PC-9 (cell line): Measurements from ENCODE around the gene SLC23A1.

Experiments used
- EZH2 ChIP-seq: fragments of 200-600 bp; sonication (generic); IDR thresholded peaks from 2 replicates; pipeline ENCODE4 v1.8.0; 2017; ENCODE audit warnings: antibody characterized with exemption, low read depth
- TF ChIP-seq, protein P1 (sequence below): fragments of 200-600 bp; sonication (generic); conservative IDR thresholded peaks from 2 replicates; pipeline ENCODE4 v1.6.1; 2017; ENCODE audit warnings: mixed run types, antibody characterized with exemption, mild to moderate bottlenecking, moderate library complexity

DNA sequence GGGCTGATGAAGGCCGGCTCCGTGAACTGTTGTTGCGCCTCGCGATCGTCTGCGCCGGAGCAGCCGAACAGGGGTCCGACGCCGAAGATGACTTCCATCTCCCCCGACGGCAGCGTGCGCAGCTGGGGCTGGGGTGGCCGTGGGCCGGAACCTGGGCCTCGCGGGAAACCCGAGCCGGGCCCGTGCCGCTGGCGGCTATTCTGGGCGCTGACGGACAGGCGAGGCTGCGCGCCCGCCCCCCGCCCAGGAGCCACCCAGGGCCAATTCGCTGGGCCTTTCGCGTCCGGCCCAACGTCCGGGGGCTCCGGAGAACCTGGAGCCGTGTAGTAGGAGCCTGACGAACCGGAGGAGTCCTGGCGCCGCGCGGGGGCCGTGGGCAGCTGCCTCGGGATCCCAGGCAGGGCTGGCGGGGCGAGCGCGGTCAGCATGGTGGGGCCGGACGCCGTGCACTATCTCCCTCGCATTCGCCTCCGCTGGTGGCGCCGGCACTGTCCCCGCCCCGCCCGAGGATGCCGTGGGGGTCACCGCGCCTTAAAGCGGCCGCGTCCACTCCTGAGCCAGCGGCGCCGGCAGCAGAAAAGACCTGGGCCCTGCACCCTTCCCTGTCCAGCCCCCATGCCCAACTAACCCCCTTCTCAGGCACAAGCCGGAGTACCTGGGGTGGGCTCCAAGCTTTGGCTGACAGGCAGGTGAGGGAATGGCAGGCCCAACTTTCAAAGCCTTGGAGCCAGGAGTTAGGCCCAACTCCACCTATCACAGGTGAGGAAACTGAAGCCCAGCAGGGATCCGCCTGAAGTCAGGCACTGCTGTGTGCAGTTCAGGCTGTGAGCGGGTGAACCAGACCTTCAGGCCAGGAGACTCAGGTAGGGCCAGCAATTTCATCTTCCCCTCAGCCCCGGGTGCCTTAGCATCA, 11.8 kb upstream of the SLC23A1 start, which contains the start of gene PROB1:
- TF ChIP-seq, protein P1, sequence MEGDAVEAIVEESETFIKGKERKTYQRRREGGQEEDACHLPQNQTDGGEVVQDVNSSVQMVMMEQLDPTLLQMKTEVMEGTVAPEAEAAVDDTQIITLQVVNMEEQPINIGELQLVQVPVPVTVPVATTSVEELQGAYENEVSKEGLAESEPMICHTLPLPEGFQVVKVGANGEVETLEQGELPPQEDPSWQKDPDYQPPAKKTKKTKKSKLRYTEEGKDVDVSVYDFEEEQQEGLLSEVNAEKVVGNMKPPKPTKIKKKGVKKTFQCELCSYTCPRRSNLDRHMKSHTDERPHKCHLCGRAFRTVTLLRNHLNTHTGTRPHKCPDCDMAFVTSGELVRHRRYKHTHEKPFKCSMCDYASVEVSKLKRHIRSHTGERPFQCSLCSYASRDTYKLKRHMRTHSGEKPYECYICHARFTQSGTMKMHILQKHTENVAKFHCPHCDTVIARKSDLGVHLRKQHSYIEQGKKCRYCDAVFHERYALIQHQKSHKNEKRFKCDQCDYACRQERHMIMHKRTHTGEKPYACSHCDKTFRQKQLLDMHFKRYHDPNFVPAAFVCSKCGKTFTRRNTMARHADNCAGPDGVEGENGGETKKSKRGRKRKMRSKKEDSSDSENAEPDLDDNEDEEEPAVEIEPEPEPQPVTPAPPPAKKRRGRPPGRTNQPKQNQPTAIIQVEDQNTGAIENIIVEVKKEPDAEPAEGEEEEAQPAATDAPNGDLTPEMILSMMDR: no peak
- TF ChIP-seq EZH2: no peak
